Right atrium auricular region (tissue), 2 donors: ENCODE measurements around the gene ZNF219. TPM values are rescaled to one million over a fixed set of nuclear protein-coding genes. Genes with fewer than 3 reads are reported as not detected.

ENCODE experiments used
- DNase-seq: peaks from one replicate; pipeline ENCODE4 v3.0.0-alpha.2; 2019; ENCODE audit warnings: low spot score
- H3K27ac ChIP-seq, 2 donors: fragments of 200-600 bp; sonication (generic); 1 replicate in 1 of 2; 2 replicates in 1 of 2; pipeline ENCODE4 v1.5.1; 2016 to 2019
- H3K27me3 ChIP-seq, 2 donors: fragments of 200-600 bp; sonication (generic); one replicate each; pipeline versions ENCODE4 v1.5.1 to v1.6.0; 2017 to 2019
- H3K36me3 ChIP-seq: fragments of 200-600 bp; sonication (generic); one replicate; pipeline ENCODE4 v1.5.1; 2016
- H3K4me1 ChIP-seq, 2 donors: fragments of 200-600 bp; sonication (generic); one replicate each; pipeline versions ENCODE4 v1.5.1 to v1.6.0; 2017 to 2019
- H3K4me3 ChIP-seq, 2 donors: fragments of 200-600 bp; sonication (generic); 1 replicate in 1 of 2; 2 replicates in 1 of 2; pipeline ENCODE4 v1.5.1; 2017 to 2019; ENCODE audit warnings: mild to moderate bottlenecking in 1 of 2, moderate library complexity in 1 of 2
- H3K9me3 ChIP-seq, 2 donors: fragments of 200-600 bp; sonication (generic); one replicate each; pipeline ENCODE4 v1.5.1; 2019
- CTCF ChIP-seq, 2 donors: fragments of 200-600 bp; sonication (generic); IDR thresholded peaks; one replicate each; pipeline ENCODE4 v1.5.1; 2019; ENCODE audit warnings: antibody characterized with exemption in 2 of 2
- total RNA-seq, 2 donors: library from RNA; depleted of rRNA; stranded (reverse); fragments of >200 nt; gene quantifications; one replicate each; pipeline ENCODE4 v1.1.0, GENCODE V29; 2016

The ZNF219 gene
- total RNA-seq, 2 donors from 2014 or later, result 49.7 to 66.6 TPM

- Histone ChIP-seq H3K9me3 (no peaks in the 10 kb centered on the region), H3K27ac (no peak overlapping the region), H3K36me3 (peaks cover 57% of the 10 kb centered on the region), H3K4me1 (peaks cover 0 to 30% of the 10 kb centered on the region in 2 donors), H3K27me3 (no peaks in the 10 kb centered on the region), H3K4me3 (no peak overlapping the region)
- TF ChIP-seq CTCF (IDR thresholded peaks at IDR 0.05), result no peak
- DNase-seq, result no peak
These were observed 9.2 kb downstream of the ZNF219 start for GRCh38 chr14:21089271-21089670.

GRCh38 chr14:21088687-21089086 is 9.8 kb downstream of the ZNF219 start:
- TF ChIP-seq CTCF (IDR thresholded peaks at IDR 0.05), result no peak
- DNase-seq, result no peak
- Histone ChIP-seq H3K4me1 (peaks cover 0 to 24% of the 10 kb centered on the region in 2 donors), H3K4me3 (no peak overlapping the region), H3K9me3 (no peaks in the 10 kb centered on the region), H3K36me3 (peaks cover 63% of the 10 kb centered on the region), H3K27ac (no peak overlapping the region), H3K27me3 (no peaks in the 10 kb centered on the region)

- no peaks in the 10 kb centered on the region for H3K9me3 ChIP-seq
- TF ChIP-seq CTCF (IDR thresholded peaks at IDR 0.05), result no peak
- peaks cover 69% of the 10 kb centered on the region for H3K36me3 ChIP-seq
- peak overlapping the region in 1 of 2 donors; percentile 7 for H3K27ac ChIP-seq
- no peak overlapping the region for H3K4me3 ChIP-seq
- peak; percentile 69 for DNase-seq
- H3K4me1 ChIP-seq, result peaks cover 0 to 18% of the 10 kb centered on the region in 2 donors
- no peaks in the 10 kb centered on the region for H3K27me3 ChIP-seq
These were observed 11.0 kb downstream of the ZNF219 start for GRCh38 chr14:21087294-21088091.

GRCh38 chr14:21086908-21087293 is 11.6 kb downstream of the ZNF219 start:
- H3K4me3 ChIP-seq, result no peak overlapping the region

GRCh38 chr14:21084998-21085853 is 13.2 kb downstream of the ZNF219 start:
- Histone ChIP-seq H3K4me1 (peaks cover 0 to 13% of the 10 kb centered on the region in 2 donors), H3K27me3 (no peaks in the 10 kb centered on the region), H3K27ac (no peak overlapping the region), H3K9me3 (no peaks in the 10 kb centered on the region), H3K36me3 (peaks cover 70% of the 10 kb centered on the region), H3K4me3 (no peak overlapping the region)
- TF ChIP-seq CTCF (IDR thresholded peaks at IDR 0.05), result no peak
- no peak for DNase-seq

More at GRCh38 chr14:21086908-21087293, 11.6 kb downstream of the ZNF219 start:
- no peaks in the 10 kb centered on the region for H3K9me3 ChIP-seq
- peaks cover 70% of the 10 kb centered on the region for H3K36me3 ChIP-seq
- H3K27ac ChIP-seq, result peak overlapping the region in 1 of 2 donors; percentile 7
- H3K4me1 ChIP-seq, result peaks cover 0 to 13% of the 10 kb centered on the region in 2 donors
- no peak for DNase-seq
- TF ChIP-seq CTCF (IDR thresholded peaks at IDR 0.05), result no peak
- H3K27me3 ChIP-seq, result no peaks in the 10 kb centered on the region
